Epithelial cell of esophagus (primary cell): ENCODE measurements around the gene LYST.
"Not testable (repeated sequence)": the region's sequence is repeated elsewhere in the genome, so short reads cannot be mapped to it uniquely, and the experiment has no call there.

Source experiments
- DNase-seq: peaks from one replicate; pipeline ENCODE4 v3.0.0; 2010; ENCODE audit warnings: low read depth
- H3K4me3 ChIP-seq: 2 replicates; pipeline ENCODE4 v1.5.1; 2011; ENCODE audit warnings: mild to moderate bottlenecking, low read length, control low read depth
- TF ChIP-seq, protein P1 (sequence below): IDR thresholded peaks from 2 replicates; pipeline ENCODE4 v1.5.1; 2011; ENCODE audit warnings: low read depth, mild to moderate bottlenecking, low read length, control low read depth, inconsistent platforms; ENCODE audit not compliant: insufficient read depth; ENCODE audit errors: missing control alignments

Gene LYST

DNA sequence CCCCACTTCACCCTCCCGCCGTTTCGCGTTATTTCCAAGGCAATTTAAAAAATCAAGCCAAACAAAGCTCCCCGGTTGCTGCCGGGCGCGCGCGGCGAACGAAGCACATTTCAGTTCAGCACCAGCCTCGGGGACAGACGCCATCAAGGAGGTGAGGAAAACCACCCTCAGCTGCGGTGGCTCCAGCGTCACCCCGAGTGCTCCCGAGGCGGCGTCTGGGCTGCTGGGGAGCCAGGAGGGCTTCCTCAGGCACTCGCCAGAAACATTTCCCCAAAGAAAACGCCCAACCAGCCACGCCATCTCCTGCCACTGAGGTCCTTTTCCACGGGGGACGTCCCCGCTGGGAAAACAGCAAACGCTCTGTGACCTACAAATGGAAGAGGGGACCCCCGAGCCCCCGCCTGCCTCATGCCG lies 217.7 kb downstream of the LYST start:
- TF ChIP-seq, protein P1, sequence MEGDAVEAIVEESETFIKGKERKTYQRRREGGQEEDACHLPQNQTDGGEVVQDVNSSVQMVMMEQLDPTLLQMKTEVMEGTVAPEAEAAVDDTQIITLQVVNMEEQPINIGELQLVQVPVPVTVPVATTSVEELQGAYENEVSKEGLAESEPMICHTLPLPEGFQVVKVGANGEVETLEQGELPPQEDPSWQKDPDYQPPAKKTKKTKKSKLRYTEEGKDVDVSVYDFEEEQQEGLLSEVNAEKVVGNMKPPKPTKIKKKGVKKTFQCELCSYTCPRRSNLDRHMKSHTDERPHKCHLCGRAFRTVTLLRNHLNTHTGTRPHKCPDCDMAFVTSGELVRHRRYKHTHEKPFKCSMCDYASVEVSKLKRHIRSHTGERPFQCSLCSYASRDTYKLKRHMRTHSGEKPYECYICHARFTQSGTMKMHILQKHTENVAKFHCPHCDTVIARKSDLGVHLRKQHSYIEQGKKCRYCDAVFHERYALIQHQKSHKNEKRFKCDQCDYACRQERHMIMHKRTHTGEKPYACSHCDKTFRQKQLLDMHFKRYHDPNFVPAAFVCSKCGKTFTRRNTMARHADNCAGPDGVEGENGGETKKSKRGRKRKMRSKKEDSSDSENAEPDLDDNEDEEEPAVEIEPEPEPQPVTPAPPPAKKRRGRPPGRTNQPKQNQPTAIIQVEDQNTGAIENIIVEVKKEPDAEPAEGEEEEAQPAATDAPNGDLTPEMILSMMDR, result no peak
- peak overlapping the region; percentile 6 for H3K4me3 ChIP-seq
- DNase-seq, result peak; percentile 71

DNA sequence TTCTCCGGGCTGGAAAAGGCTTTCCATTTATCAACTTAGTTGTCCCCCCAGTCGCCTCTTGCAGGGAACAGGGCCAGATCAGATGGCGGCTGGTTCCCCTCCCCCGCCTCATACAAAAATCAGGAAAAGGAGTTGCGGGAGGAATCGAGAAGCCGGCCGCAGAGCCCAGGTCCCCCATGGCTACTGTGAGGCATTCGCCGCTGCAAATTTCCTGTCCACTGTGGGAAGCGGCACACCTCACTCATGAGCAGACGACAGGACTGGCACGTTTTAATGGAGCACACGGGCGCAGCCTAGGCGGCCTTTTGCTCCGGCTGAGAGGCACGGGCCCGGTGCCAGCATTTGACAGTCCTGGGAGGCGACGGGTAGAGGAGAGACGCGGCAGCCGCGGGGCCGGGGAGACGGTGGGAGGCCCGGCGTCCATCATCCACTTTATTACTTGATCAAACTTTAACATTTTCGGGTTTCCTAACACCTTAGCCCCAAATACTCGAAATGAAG lies 218.2 kb downstream of the LYST start:
- DNase-seq, result no peak
- TF ChIP-seq, protein P1, result no peak
- no peak overlapping the region for H3K4me3 ChIP-seq

DNA sequence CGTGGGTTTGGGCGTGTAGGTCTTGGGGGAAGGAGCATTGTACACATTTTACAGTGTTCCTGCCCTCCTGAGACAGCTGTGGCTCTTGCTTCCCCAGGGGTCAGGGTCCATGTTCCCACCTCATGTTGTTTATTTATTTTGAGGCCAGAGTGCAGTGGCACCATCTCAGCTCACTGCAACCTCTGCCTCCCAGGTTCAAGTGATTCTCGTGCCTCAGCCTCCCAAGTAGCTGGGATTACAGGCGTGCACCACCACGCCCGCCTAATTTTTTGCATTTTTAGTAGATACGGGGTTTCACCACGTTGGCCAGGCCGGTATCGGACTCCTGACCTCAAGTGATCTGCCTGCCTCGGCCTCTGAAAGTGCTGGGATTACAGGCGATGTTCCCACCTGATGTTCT lies 219.2 kb downstream of the LYST start:
- DNase-seq, H3K4me3 ChIP-seq: not testable (repeated sequence)

DNA sequence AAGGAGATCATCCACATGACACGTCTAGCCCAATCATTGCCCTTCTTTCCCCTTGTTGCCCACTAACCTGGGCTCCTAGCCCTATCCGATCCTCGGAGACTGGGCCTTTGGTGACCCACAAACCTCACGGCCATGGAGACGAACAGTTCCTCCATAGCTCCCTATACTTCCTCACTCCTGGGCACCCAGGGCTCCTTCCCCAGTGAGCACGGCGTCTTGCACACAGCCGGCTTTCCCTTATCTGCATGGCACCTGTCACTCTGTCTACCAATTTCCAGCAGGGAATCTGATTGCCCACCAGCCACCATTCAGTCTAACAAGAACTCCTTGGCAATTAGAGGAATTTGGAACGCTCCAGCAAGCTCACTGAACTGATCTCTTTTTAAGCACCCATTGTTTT lies 220.2 kb downstream of the LYST start:
- TF ChIP-seq, protein P1, result no peak
- no peak overlapping the region for H3K4me3 ChIP-seq
- no peak for DNase-seq

DNA sequence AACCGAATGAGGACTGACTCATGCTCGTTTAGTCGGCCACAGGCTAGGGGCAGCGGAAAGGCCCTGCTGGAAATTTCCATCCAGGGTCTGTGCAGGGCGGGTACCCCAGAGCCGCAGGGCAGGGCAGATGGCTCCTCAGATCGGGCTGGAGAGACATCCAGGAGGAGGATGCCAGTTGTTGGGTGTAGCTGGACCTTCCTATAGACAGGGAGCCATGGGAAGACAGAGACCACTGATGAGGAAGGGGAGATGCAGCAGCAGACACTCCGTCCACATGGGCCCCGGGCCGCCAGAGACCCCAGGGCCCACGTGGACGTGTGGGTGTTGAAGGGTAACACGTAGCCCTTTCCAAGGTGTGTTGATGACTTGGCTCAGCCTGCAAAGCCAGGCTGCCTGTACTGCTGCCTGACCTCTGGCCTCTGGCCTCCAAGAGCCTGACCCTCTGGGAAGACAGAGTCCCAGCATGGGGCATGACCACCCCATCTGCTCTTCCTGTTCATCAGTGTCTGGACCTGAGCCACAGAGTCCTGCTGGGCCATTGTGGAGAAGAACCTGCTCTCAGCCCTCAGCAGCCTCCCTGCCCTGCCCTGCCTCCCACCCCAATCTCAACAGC lies 221.9 kb downstream of the LYST start:
- no peak overlapping the region for H3K4me3 ChIP-seq
- DNase-seq, result no peak
- TF ChIP-seq, protein P1, result no peak

DNA sequence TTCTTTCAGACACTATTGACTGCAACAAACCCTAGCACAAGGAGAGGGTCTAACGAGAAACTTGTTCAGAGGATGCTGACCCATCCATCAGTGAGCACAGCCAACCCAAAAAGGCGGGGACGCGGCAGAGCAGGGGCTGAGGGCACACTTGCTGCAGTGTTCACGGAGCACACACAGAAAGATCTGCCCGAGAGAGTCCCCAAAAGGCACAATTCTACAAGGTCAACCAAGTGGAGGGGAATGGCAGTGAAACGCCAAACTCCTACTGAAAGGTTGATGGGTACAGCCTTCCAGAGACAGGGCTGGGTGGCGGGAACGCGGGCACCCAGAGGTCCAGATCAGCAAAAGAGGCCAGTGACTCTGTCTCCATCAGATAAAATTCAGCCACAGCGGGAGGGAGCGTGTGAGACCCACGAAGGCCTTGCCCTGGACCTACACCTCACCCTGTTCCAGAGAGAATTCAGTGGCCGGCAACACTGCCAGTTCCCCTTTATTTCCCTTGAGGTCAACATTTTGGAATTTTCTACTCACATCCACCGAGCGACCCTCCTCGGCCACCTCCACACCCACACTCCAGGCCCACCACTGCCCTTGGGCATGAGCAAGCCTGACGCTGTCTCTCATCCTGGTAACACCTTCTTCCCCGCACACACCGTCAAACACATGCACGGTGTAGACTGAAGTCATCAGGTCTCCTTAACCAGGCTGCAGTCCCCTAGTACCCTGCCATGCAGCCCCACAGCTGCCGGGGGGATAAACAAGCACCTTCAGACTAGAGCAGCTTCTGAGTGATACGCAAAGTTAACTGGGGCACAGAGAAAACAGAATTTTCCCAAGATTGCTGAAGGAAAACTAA lies 222.6 kb downstream of the LYST start:
- TF ChIP-seq, protein P1, result no peak
- no peak for DNase-seq
- H3K4me3 ChIP-seq, result no peak overlapping the region

DNA sequence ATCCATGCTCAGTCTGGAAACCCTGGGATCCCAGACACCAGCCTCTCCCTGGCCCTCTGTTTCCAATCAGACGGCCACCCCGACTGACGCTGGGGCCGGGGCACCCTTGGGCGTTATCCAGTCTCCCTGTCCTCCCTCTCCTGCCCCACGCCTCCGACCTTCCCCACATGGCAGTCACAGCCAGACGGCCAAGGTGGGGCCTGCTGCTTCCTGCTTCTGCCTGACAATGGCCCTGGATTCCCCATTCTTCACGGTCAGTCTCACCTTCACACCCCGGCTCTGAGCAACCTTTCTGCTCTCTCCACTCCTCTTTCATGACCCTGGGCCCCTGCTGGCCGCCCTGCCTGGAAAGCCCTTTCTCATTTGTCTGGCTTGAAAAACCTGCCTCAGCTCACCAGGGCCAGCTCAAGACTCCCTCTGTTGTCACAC lies 223.7 kb downstream of the LYST start:
- H3K4me3 ChIP-seq, result no peak overlapping the region
- TF ChIP-seq, protein P1, result no peak
- no peak for DNase-seq
